HL-60/S4 treated with retinoic acid at 250 ng/mL for 4 days and 3 days (cell line): ENCODE measurements around the gene MAP2K4.

Experiments
- in situ Hi-C: fragments of 300-500 bp; cut with MboI; formaldehyde crosslinking; loops from 2 replicates; pipeline ENCODE4 v1.7.0; 2022; ENCODE audit warnings: low sequenced_read_pairs

MAP2K4 gene

DNA sequence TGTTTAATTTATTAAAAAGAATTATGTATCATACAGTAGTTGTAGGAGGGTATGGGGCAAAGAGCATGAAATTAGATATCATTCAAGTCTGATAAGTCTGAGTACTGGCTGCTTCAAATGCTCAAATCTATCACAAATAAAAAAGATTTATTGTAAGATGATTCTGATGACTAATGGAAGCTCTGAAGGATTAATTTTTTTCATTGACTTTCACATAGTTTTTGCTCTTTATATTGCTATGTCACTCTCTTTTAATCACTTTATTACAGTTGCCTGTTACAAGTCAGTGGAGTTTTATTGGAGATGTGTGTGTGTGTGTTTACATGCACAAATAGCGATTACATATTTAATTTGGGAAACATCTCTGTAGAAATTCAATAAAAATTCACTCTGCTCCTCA is 15.0 kb downstream of the MAP2K4 start:
- in situ Hi-C loops = no loop called here

DNA sequence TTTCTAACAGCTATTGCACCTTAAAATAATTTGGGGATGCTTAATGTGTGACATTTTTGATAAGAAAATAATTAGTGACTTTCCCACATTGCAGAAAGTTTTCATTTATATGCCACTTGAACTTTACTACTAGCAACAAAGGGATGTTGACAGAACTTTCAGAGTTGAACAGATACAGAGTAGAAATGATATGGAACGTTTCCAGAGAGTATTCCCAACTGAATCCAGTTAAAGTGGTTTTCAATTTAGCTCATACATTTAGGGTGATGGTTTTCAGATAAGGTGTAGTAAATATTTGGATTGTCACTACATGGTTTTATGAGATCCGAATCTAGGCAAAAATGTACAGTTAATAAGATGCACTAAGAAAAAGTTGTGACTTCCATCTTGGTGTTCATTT is 17.3 kb downstream of the MAP2K4 start:
- in situ Hi-C loops = no loop called here

DNA sequence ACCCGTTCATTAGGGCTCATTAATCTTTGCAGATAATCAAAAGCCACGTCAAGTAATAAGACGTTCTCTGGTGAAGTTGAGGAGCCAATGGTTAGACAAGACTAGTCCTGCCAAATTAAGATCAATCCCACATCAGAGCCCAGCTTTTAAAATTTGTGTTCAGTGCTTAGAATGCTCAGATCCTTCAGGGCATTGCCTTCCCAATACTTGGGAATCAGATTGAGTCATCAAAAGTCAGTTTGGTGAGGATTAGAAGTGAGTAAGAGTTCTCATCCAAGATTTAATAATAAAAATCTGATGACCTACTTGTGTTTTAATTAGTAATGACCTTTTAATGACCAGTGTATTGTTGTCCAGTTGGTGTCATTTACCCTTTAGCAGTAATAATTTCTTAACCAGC is 19.8 kb downstream of the MAP2K4 start:
- in situ Hi-C loops = no loop called here

DNA sequence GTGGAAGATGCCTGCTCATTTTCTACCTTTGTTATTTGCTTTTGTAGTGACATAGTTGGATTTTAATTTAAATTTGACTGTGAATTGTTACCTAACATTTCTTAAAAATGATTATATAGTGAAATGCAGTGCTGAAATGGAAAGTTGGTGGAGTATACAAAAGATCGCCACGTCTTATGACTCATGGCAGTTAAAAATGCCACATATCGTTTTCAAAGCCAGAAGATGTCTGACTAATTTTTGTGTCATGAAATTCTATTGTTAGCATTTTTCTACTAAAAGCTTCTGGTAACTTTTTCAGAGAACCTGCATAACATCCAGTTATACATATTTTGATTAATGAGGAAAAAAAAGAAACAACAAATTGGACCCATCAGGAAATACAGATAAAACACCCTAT is 20.6 kb downstream of the MAP2K4 start:
- in situ Hi-C loops = no loop called here

DNA sequence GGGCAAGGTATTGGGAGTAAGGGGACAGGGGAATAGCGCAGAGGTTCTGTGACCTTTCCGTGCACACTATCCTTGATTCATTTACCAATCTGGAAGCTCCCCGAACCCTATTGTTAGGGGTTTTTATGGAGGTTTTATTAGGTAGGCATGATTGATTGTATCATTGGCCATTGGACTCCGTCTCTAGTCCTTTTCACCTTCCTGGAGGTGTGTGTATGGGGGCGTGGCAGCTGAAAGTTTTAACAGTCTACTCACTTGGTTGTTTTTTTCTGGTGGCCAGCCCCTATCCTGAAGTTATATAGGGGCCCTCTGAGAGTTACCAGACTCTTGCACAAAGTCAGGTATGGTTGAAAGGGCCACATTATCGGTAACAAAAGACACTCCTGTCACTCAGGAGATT is 23.0 kb downstream of the MAP2K4 start:
- in situ Hi-C loops = no loop called here

DNA sequence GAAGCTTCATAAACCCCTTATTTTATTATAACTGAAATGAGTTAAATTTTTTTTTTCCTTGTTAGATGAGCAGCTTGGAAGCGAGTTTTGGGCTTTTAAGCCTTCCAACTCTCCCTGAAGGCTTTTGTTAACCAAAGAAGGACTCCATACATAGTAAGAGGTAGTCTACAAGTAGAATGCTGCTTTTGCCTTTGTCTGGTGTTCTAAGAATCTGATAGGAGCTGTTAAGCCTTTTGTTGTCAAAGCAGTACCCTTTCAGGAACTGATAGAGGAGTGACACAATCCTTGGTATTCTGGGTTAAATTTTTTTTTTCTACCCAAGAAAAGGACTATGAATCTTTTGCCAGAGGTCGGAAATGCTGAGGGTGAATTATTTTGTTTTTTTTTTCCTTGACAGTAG is 26.1 kb downstream of the MAP2K4 start:
- in situ Hi-C loops = no loop called here

DNA sequence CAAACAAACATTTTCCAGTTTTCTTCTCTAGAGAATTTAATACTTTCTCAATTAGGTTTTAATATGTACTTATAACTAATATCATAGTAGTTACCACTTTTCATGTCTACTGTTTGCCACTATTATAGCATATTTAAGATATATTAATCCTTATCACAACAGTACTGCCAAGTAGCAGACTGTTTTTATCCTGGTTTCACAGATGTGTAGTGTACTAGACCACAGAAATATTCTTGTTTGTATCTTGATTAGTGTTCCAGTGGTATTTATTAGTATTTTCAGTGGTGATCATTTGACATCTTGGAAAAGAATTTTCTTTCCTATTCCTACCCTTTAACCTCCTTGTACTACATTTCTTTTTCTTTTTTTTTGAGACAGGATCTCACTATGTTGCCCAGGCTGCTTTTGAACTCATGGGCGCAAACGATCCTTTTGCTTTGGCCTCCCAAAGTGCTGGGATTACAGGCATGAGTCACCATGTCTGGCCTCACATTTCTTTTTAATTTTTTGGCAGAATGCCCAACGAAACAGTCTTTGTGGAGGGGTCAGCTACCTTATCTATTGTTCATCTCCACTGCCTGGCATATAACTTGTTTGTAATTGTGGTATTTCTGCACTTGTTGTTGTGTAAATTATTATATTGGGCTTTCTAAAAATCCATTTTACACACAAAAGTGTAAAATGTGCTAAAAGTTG is 27.2 kb downstream of the MAP2K4 start:
- in situ Hi-C loops = no loop called here

DNA sequence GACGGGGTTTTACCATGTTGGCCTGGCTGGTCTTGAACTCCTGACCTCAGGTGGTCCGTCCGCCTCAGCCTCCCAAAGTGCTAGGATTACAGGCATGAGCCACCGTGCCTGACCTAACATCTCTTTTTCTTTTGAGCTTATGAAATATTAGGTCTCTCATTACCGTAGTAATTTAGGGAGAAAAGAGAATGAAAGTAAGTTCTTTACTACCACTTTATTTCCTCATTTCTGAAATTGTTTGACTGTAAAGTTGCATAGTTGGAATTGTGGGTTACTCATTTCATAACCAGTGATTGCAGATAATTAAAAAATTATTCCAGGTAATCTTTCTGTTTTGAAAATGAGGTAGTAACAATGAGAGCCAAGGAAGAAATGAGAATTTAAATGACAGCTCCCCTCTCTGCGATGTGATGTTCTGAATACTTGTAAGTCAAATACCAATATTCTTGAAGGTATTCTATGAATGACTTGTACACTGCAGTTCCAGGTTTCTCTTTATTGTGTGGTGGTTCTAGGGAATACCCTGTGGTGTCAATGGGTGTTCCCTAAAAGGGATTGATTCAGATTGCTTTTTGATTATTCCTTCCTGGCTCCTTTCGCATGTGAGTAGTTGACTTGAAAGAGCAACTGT is 28.3 kb downstream of the MAP2K4 start:
- in situ Hi-C loops = no loop called here

DNA sequence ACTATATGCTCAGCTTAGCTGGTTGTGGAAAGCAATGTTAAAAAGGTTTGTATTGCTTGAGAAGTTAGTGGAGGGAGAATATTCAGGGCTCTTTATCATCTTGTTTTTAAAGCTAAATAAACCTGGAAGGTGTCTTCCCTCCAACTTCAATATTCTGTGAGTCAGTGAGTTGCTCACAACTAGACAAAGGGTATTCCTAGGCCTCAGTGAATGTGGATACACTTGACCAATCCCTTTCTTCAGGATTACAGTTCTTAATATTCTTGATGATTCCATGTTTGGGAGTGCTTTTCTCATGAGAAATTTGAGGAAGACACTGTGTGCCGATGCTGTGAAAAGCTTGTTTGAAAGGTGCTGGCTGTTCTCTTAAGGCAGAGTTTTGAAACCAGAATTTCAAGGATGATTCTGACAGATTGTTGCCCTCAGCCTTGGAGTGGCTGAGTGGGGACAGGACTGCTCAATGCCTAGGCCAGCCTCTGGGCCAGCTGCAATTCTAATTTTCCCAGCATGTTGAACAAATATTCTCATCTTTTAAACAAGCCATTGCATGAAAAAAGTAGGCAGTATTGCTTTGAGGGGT is 30.1 kb downstream of the MAP2K4 start:
- in situ Hi-C loops = no loop called here

DNA sequence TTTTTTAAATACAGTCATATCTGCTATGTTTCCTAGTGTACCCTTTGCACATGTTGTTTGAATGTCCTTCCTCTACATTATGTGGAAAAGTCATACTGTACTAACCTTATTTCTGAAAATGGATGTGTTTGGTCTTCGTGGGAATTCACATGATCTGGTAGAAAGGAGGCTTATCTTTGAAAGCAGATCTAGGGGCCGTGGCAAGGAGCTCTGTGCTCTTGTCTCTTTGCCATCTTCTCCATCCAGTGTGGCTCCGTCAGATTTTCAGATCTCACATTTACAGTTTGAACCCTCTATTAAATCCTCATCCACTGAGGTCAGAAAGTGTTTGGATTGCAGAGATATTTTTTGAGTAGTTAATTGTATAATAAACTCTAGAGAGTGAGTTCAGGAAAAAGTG is 32.9 kb downstream of the MAP2K4 start:
- in situ Hi-C loops = no loop called here

DNA sequence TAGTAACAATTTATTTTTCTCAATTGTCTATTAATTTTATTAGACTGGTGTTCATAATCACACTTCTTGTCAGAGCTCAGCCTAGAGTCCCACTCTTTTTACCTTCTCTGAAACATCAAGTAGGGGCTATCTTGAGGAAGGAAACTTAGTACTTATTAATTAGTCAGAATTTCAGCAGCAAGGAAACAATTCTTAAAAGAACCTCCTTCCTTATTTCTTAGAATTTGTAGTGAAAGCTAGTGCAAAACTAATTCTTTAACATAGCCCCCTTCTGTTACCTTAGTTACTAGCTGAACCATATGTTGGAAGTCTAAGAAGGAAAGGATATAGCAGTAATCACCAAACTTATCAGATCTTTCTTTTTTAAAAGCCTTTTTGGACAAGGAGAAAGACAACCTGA is 35.2 kb downstream of the MAP2K4 start:
- in situ Hi-C loops = no loop called here

DNA sequence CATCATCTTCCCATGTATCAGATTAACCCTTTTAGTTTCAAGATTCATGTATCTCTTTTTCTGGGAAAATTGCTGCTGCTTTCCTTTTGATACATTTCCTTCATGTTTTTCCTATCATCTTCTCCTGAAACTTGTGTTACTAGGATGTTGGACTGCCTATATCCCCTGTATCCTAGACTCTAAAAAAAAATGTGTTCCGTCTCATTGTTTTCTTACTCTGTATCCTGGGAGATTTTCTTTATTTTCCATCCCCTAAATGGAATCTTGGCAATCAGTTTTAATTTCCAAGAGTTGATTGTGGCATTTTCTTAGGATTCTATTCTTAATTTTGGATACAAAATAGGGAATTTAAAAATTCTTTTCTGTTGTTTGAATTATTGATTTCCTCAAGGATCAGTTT is 36.8 kb downstream of the MAP2K4 start:
- in situ Hi-C loops = no loop called here

DNA sequence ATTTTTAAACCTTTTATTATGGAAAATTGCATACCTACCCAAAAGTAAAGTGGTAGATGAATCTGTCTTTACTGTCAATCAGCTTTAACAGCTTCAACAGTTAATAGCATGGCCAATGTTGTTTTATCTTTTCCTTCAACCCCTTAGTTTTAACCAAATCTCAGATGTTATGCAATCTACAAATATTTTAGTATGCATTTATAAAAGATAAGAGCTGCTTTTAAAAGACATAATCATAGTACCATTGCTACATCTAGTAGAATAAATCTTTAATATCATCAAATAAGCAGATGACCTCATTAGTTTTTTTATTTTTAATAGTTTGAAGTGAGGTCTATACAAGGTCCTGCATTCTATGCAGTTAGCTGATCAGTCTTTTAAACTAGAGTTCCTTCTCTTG is 37.9 kb downstream of the MAP2K4 start:
- in situ Hi-C loops = no loop called here

DNA sequence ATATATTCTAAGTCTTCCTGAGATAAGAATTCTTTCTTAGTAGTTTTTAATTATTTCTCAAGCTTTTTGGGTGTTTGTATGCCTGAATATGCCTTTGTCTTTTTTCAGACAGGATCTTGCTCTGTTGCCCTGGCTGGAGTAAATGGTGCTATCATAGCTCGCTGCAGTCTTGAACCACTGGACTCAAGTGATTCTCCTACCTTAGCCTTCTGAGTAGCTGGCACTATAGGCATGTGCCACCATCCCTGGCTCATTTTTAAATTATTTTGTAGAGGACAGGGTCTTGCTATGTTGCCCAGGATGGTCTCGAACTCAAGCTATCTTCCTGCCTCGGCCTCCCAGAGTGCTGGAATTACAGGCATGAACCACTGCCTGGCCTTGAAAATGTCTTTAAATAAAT is 41.6 kb downstream of the MAP2K4 start:
- in situ Hi-C loops = no loop called here

DNA sequence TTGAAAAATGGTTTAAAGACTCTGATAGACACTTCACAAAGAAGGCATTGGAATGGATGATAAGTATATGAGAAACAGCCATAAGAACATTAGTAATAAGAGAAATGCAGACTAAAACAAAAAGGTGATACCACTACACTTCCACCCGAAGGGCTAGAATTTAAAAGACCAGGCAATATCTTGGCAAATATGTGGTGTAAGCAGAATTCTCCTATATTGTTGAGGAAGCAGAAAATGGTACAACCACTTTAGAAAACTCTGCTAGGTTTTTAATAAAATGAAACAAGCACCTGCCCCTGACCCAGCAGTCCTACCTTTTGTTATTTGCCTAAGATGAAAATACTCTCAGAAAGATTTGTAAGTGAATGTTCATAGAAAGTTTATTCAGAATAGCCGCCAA is 43.7 kb downstream of the MAP2K4 start:
- in situ Hi-C loops = no loop called here

DNA sequence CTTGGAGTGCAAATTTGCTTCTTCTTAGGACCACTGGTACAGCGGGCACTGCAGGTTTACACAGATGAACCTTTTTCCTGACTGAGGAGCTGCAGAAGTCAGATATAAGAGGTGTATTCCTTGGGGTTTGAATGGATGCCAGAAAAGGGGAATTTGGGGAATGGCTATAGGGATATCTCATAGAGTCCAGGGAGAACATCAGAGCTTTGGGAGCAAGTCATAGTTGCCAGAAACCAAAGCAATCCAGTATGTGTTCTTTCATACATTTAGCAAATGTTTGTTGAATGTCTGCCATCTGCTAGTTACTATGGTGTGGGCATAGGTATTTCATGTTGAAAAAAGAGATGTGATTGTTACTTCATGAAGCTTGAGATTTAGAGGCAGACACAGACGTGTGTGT is 46.8 kb downstream of the MAP2K4 start:
- in situ Hi-C loops = no loop called here

DNA sequence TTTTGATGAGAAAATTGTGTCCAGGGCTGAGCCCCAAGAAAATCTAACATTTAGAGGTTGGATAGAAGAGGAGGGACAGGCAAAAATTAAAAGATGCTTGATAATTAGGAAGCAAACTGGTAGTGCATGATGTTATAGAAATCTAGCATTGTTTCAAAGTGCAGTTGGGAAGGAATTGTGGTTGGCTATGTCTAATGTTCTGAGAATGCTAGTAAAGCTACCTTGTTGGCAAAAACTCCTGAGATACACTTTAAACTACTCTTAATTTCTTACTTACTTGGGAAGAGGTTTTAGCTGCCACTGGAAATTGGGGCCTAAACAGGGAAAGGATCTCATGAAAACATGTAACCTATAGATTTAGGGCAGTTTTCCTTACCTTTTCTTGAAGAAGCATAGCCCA is 48.3 kb downstream of the MAP2K4 start:
- in situ Hi-C loops = no loop called here

DNA sequence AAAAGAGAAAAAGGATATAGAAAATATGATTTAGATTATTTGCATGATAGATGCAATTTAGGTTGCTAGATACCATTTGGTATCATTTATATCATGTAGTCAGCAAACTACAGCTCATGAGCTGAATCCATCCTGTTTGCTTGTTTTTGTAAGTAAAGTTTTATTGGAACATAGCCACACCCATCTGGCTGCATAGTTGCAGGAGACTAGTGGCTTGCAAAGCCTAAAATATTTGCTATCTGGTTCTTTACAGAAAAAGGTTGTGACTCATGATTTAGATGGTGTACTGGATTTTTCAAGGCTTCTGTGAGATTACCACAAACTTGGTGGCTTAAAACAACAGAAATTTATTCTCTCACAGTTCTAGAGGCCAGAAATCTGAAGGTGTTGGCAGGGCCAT is 49.9 kb downstream of the MAP2K4 start:
- in situ Hi-C loops = no loop called here

DNA sequence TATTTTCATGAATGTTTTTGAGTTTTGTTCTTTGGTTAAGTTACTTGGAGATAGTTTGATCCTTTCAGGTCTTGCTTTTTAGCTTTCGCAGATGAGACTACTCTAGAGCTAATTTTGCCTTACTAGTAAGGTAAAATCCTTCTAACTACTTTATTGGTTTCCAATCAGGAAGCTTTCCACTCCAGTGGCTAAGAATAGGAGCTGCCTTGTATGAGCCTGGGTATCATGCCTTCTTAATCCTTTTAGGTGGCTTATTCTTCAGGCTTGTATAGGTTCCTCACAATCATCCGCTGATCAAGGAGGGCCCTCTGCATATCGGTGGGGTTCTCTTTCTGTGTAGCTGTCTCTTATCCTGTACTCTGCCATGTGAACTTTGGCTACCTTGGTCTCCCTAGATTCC is 53.7 kb downstream of the MAP2K4 start:
- in situ Hi-C loops = no loop called here

DNA sequence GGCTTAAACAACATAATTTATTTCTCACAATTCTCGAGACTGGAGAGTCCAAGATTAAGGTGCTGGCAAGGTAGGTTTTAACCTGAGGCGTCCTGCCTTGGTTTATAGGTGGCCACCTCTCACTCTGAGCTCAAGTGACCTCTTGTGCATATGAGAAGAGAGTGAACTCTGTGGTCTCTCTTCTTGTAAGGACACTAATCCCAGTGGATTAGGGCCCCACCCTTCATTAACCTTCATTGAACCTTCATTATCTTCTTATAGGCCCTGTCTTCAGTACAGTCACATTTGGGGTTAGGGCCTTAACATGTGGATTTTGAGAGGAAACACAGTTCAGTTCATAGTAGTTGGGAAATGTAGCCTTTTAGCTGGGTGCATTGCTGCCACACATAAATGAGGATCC is 57.1 kb downstream of the MAP2K4 start:
- in situ Hi-C loops = no loop called here

DNA sequence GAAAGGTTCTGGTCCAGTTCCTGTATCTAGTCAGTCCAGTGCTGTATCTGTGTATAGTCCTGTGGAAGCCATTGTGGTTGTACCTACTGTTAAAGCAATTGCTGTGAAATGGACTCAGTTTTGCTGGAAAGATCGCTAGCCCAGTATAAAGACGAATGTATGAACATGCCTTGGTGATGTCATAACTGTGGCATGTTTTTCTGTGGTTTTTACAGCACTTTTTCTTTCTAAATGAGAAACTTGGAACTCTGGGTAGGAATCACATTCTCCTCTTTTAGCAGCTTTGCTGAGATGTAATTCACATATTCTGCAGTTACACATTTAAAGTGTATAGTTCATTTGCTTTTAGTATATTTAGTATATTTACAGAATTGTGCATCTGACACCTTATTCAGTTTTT is 58.1 kb downstream of the MAP2K4 start:
- in situ Hi-C loops = no loop called here

DNA sequence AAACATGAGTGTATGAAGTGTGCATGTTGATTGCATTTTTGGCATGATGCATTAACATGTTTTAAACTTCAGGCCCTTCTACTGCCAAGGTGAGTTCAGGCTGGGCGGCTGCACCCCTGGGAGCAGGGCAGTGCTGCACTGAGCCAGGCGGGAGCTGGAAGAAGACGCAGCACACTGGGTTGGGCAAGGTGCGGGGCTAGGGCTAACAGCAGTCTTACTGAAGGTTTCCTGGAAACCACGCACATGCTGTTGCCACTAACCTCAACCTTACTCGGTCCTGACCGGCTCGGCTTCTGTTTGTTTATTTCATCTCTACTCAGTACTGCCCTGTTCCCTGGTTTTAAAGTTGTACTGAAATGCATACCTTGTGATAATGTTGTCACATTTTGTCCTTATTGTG is 61.0 kb downstream of the MAP2K4 start:
- in situ Hi-C loops = no loop called here
